MCF 10A (cell line): ENCODE data around the gene BGN. TPM values are rescaled to one million over a fixed set of nuclear protein-coding genes. Genes with fewer than 3 reads are reported as not detected.
A peak's percentile ranks its signal among the peaks of the same experiment; 100 is the strongest.

Experiments
- BruUV-seq: library from RNA; stranded (reverse); fragments of 400-500 nt; replicated peaks from 2 replicates; lab custom pipeline; 2021; lab: Mats Ljungman, UMichigan
- CTCF ChIA-PET: fragments of 300-600 bp; sonication (Branson Sonifier 250); formaldehyde crosslinking; extraction: SDS; loops from one replicate; lab custom pipeline; 2021; ENCODE audit warnings: antibody characterized with exemption, inconsistent platforms; lab: Yijun Ruan, JAX
- POLR2A ChIA-PET: fragments of 300-600, 350-650 bp; sonication (Branson Sonifier 250); formaldehyde crosslinking; extraction: SDS; loops from one replicate; lab custom pipeline; 2020; ENCODE audit warnings: antibody characterized with exemption, inconsistent platforms; lab: Yijun Ruan, JAX
- DNase-seq: peaks from one replicate; pipeline ENCODE4 v3.0.0-alpha.2; 2018; ENCODE audit not compliant: unreplicated experiment
- H3K27ac Mint-ChIP-seq: one replicate; pipeline ENCODE4 v1.8.0; 2022; ENCODE audit warnings: mild to moderate bottlenecking, low read depth, mixed read lengths; ENCODE audit not compliant: unreplicated experiment
- H3K27me3 Mint-ChIP-seq: one replicate; pipeline ENCODE4 v1.8.0; 2022; ENCODE audit warnings: mixed read lengths; ENCODE audit not compliant: insufficient read depth, unreplicated experiment
- H3K36me3 Mint-ChIP-seq: one replicate; pipeline ENCODE4 v1.8.0; 2022; ENCODE audit warnings: mild to moderate bottlenecking, moderate library complexity, mixed read lengths; ENCODE audit not compliant: insufficient read depth, unreplicated experiment
- H3K4me1 Mint-ChIP-seq: one replicate; pipeline ENCODE4 v1.8.0; 2022; ENCODE audit warnings: mixed read lengths; ENCODE audit not compliant: insufficient read depth, unreplicated experiment
- H3K4me3 Mint-ChIP-seq: one replicate; pipeline ENCODE4 v1.8.0; 2022; ENCODE audit warnings: mild to moderate bottlenecking, moderate library complexity, mixed read lengths; ENCODE audit not compliant: unreplicated experiment
- H3K9me3 Mint-ChIP-seq: one replicate; pipeline ENCODE4 v1.8.0; 2022; ENCODE audit warnings: mixed read lengths; ENCODE audit not compliant: unreplicated experiment
- CTCF ChIP-seq: fragments of 200-600 bp; IDR thresholded peaks from one replicate; pipeline ENCODE4 v1.8.0; 2022; ENCODE audit warnings: antibody characterized with exemption, mild to moderate bottlenecking; ENCODE audit not compliant: unreplicated experiment
- intact Hi-C: fragments of 100-400 bp; cut with micrococcal nuclease; formaldehyde crosslinking; loops from 2 replicates; pipeline ENCODE4 v1.14.1; 2022
- total RNA-seq: library from RNA; stranded (reverse); gene quantifications from 2 replicates; pipeline ENCODE4 v1.2.3, GENCODE V29; 2022

Gene BGN
- total RNA-seq, 1 experiment from 2014 or later, result 1.3 TPM

GRCh38 chrX:153470411-153471363 lies 24.1 kb upstream of the BGN start, which contains the start of gene HAUS7:
Gene HAUS7, minus strand, starts transcription at chrX:153470576. Its CDS starts 19 bp downstream, at chrX:153470557.
- ChIA-PET POLR2A (interaction anchor here (1.2 kb wide), 1 partner anchor 24 kb away, joined by 3 read pairs; the partner anchor contains the start of gene BGN), CTCF (interaction anchor here (1.3 to 3.2 kb wide), 2 partner anchors 36 to 409 kb away, joined by 3 to 13 read pairs; no protein-coding TSS in a partner anchor)
- TF ChIP-seq CTCF, result peak; percentile 66
- Mint-ChIP-seq H3K4me3 (peak within 1 kb of the TSS; percentile 75), H3K9me3 (no peaks in the 10 kb centered on the region), H3K36me3 (no peaks in the 10 kb centered on the region), H3K27me3 (no peaks in the 10 kb centered on the region), H3K27ac (peak within 1 kb of the TSS; percentile 35), H3K4me1 (no peaks in the 10 kb centered on the region)
- BruUV-seq, result no TSS peak
- intact Hi-C loops, result no loop called here
- DNase-seq, result peak; percentile 83

GRCh38 chrX:153471663-153472280 lies 23.0 kb upstream of the BGN start:
- H3K27me3 Mint-ChIP-seq, result no peaks in the 10 kb centered on the region
- intact Hi-C loops, result no loop called here
- H3K36me3 Mint-ChIP-seq, result no peaks in the 10 kb centered on the region
- H3K9me3 Mint-ChIP-seq, result no peaks in the 10 kb centered on the region
- no peak for TF ChIP-seq CTCF
- CTCF ChIA-PET, result interaction anchor here (0.5 to 3.2 kb wide), 6 partner anchors 16 to 1652 kb away, joined by 3 to 13 read pairs (median 4); no protein-coding TSS in a partner anchor
- POLR2A ChIA-PET, result no interaction called here
- no peak overlapping the region for H3K27ac Mint-ChIP-seq
- H3K4me3 Mint-ChIP-seq, result no peak overlapping the region
- BruUV-seq, result no TSS peak
- H3K4me1 Mint-ChIP-seq, result no peaks in the 10 kb centered on the region
- DNase-seq, result no peak

GRCh38 chrX:153473126-153473525 lies 21.7 kb upstream of the BGN start:
- DNase-seq, result no peak
- CTCF ChIA-PET, result interaction anchor here (1.1 to 3.2 kb wide), 2 partner anchors 34 to 516 kb away, joined by 3 to 13 read pairs; no protein-coding TSS in a partner anchor
- Mint-ChIP-seq H3K27ac (no peak overlapping the region), H3K9me3 (no peaks in the 10 kb centered on the region), H3K4me1 (no peaks in the 10 kb centered on the region), H3K4me3 (no peak overlapping the region), H3K27me3 (no peaks in the 10 kb centered on the region), H3K36me3 (no peaks in the 10 kb centered on the region)
- POLR2A ChIA-PET, result interaction anchor here (0.6 kb wide), 1 partner anchor 15 kb away, joined by 4 read pairs; no protein-coding TSS in a partner anchor
- TF ChIP-seq CTCF, result no peak
- BruUV-seq, result no TSS peak
- intact Hi-C loops, result no loop called here

- H3K4me3 Mint-ChIP-seq, result no peak overlapping the region
- no TSS peak for BruUV-seq
- no peak for DNase-seq
- ChIA-PET POLR2A (no interaction called here), CTCF (no interaction called here)
- no peak overlapping the region for H3K27ac Mint-ChIP-seq
- H3K9me3 Mint-ChIP-seq, result no peaks in the 10 kb centered on the region
- H3K4me1 Mint-ChIP-seq, result no peaks in the 10 kb centered on the region
- H3K27me3 Mint-ChIP-seq, result no peaks in the 10 kb centered on the region
- intact Hi-C loops, result no loop called here
- H3K36me3 Mint-ChIP-seq, result no peaks in the 10 kb centered on the region
- TF ChIP-seq CTCF, result no peak
These were observed 20.5 kb upstream of the BGN start for GRCh38 chrX:153474266-153474665.
